Right renal pelvis (tissue), 4 donors: Measurements from ENCODE around the gene PARG. TPM values are rescaled to one million over a fixed set of nuclear protein-coding genes. Genes with fewer than 3 reads are reported as not detected.
A peak's percentile ranks its signal among the peaks of the same experiment; 100 is the strongest.
"Not testable (repeated sequence)": the region's sequence is repeated elsewhere in the genome, so short reads cannot be mapped to it uniquely, and the experiment has no call there.

Experiments used
- DNase-seq, 4 donors: peaks; one replicate each; pipeline ENCODE4 v3.0.0-alpha.2; 2013; ENCODE audit warnings: low read depth in 4 of 4, low spot score in 3 of 4, missing footprints in 1 of 4
- polyA plus RNA-seq, 4 donors: library from polyadenylated mRNA; unstranded; fragments of 120-200 nt; gene quantifications; one replicate each; pipeline ENCODE4 v1.2.1, GENCODE V29; 2013; ENCODE audit not compliant: insufficient read length in 4 of 4

The PARG gene
- 10 to 100 TPM; 34.7 to 37.7 (median 35.8) TPM for polyA plus RNA-seq

DNA sequence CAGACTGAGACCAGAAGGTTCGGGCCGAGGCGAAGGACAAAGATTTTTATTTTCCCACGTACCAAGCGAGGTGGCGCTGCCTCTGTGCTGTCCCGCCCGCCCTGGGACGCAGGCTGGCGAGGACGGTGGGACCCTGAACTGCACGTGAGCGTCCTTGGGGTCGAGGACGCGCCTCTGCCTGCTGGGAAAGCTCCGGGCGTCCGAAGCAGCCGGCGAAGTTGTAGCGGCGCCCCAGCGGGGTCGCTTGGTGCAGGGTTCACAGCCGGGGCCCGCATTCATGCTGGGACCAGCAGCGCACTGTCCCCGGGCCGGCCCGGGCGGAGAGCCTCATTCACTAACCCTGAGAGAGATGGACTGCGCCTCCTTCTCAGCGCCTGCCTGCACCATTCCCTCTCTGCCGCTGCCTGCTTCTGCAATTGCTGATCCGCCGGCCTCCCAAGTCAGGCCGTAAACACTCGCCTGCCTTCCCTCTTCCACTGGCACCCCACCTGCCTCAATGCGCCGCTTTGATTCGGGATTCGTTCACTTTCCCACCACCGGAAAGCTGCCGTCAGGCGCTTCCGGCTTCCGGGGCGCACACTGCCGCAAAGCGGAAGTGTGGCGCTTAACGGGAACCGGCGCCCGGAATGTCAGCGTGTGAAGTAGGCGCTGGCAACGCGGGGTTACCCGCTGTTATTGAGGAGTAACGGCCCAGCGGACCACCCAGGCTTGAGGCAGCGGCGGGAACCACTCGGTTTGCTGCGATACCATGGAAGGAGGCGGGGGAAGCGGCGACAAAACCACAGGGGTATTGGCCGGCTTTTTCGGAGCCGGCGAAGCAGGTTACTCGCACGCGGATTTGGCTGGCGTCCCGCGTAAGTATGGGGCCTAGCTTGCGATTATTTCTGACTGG, at the start of gene PARG, which contains the start of gene TIMM23B:
Gene PARG, minus strand, starts transcription at position 581 of the 892 bp plus-strand sequence. Its CDS starts 302 bp downstream, at position 279.
Gene TIMM23B, plus strand, starts transcription at position 607 of the 892 bp plus-strand sequence. Its CDS starts 142 bp downstream, at position 749.
- peak in 3 of 4 donors; percentile 44 to 74 (median 70) for DNase-seq

GRCh38 chr10:49988376-49988775, 46.5 kb upstream of the PARG start, which contains the start of gene AGAP6:
Gene AGAP6 (plus strand): TSS chr10:49988406. CDS start chr10:49988716, 310 bp downstream.
- DNase-seq, result not testable (repeated sequence)

- not testable (repeated sequence) for DNase-seq
Observed at GRCh38 chr10:49987207-49987606, 45.4 kb upstream of the PARG start.

DNA sequence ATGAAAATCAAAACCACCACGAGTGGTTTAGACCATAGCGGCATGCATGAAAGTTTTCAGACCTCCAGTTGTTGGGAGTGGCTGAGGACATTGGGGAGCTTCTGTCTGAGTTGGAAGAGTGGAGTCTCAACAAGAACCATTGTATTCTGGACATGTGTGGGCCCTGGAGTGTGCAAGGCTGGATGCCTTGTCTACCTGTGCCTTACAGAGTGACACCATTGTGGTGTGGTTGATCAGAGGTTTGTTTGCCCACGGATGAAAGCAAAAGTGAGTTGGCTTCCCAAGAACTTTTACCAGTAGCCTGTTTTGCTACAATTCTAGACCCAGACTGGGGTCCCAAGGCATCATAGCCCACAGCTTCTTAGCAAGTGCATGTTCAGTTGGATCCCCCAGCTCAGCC, 35.9 kb upstream of the PARG start:
- not testable (repeated sequence) for DNase-seq

GRCh38 chr10:49972094-49972493, 30.3 kb upstream of the PARG start:
- not testable (repeated sequence) for DNase-seq

GRCh38 chr10:49971466-49971865, 29.6 kb upstream of the PARG start:
- not testable (repeated sequence) for DNase-seq

- DNase-seq, result not testable (repeated sequence)
Observed at GRCh38 chr10:49970331-49970857, 28.6 kb upstream of the PARG start.

DNA sequence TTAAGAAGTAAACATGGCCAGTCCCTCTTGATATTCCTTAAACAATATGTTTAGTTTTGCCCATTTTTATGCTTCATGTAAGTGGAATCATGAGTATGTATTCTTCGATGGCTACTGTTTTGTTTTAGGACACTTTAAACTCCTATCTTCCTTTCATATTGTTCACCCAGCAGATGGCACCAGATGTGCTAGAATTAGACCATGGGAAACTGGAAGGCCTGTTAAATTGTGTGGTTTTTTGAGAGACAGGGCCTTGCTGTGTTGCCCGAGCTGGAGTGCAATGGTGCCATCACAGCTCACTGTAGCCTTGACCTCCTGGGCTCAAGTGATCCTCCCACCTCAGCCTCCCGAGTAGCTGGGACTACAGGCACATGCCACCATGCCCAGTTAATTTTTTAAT, 11.3 kb upstream of the PARG start:
- DNase-seq, result not testable (repeated sequence)

DNA sequence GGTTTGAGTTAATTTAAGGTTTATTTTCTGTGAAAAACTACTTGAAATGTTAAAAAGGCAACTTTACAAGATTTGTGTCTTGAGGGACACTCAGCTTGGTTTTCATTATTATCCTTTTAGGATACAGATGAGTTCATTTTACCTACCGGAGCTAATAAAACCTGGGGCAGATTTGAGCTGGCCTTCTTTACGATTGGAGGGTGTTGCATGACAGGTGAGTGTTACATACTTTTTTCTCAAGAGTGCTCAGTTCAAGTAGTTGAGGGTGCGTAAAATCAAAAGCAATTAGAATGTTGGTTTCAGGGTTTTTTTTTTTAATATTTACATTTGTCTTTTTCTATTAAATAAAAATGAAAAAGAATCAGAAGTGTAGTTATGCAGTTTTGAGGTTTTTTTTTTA, 10.2 kb upstream of the PARG start:
- not testable (repeated sequence) for DNase-seq

DNA sequence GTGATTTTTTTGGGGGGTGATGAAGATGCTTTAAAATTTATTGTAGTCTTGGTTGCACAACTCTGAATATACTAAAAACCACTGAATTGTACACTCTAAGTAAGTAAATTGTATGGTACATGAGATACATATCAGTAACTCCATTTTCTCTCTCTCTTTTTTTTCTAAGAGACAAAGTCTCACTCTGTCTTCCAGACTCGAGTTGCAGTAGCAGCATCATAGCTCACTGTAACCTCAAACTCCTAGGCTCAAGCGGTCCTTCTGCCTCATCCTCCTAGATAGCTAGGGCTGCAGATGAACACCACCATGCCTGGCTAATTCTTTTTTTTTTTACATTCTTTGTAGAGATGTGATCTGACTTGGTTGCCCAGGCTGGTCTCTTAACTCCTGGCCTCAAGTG, 6.9 kb upstream of the PARG start:
- not testable (repeated sequence) for DNase-seq

- DNase-seq, result not testable (repeated sequence)
Observed at GRCh38 chr10:49948142-49948541, 6.3 kb upstream of the PARG start.

DNA sequence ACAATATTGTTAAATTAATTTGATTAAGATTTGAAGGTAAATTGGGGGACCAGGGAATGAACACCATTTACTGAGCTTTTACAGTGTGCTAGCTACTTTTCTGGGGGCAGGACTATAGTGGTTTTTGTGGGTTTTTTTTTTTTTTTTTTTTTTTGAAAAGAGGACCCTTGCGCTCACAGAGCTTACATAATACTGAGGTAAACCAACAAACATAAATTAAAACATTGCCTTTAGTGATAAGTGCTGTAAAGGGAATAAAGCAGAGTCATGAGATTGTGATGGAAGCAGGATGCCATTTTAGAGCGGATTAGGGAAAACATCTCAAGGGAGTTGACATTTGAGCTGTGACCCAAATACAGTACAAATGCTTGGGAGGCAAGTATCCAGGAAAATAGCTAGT, 1.8 kb upstream of the PARG start:
- not testable (repeated sequence) for DNase-seq

GRCh38 chr10:49942339-49942705, 495 bp upstream of the PARG start:
- DNase-seq, result not testable (repeated sequence)

DNA sequence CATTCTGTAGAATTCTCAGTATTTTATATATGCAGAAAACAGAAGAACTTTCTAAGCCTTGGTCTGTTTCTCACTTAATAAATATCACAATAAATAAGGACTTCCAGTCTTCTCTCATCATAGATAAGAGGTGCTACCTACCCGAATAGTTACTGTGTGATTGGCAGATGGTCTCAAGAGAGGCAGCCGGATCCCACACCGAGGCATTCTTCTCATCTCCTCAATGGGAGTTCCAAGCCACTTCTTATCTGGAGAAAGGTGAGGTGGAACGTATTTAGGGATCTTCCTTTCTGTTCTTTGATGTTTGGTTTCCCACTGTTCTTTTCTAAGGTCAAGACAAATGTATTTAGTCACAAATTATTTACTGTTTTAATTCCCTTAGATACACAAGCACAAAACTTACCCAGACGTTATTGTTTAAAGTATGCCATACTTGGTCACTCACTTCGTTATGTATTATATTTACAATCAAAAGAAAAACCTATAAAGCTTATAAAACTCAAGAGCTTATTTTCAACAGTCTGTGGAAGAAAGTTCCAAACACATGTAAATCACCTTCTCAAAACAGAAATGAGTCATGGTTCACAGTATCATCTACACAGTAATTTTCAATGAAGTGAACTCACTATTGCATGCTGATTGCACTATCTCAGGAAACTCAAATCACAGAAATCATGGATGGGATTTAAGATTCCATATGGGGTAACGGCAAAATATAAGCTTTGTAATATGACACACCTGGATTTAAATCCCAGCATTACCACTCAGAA, 9.7 kb downstream of the PARG start:
- not testable (repeated sequence) for DNase-seq

DNA sequence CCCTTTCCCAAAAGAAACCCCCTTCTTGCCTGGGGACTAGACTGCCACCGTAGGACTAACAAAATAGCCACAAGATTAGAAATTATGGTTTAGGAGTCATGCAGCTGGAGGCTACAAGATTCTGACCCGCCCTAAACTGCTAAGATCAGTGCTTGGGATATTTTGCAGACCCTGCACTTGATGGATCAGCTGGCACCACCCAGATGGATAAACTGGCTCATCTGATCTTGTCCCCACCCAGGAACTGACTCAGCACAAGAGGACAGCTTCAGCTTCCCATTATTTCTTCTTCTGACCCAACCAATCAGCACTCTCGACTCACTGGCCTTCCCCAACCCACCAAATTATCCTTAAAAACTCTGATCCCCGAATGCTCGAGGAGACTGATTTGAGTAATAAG, 10.6 kb downstream of the PARG start:
- not testable (repeated sequence) for DNase-seq

DNA sequence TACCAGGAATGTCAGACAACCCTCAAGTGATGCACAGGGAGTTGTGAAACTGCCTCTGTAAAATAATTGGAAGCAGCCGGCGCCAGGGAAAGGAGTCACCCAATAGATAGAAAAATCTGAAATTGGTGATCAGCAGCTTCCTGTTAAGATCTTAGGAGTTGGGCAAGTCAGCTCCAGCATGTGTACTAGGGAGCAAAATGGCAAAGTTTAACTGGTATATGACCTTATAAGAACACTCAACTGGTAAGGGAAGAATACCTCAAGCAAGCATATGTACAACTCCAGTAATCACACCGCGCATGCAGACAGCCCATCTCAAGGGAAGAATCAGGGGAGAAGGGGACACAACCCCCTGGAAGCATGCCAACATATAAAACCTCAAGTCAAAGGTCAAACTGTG, 18.3 kb downstream of the PARG start:
- DNase-seq, result not testable (repeated sequence)

DNA sequence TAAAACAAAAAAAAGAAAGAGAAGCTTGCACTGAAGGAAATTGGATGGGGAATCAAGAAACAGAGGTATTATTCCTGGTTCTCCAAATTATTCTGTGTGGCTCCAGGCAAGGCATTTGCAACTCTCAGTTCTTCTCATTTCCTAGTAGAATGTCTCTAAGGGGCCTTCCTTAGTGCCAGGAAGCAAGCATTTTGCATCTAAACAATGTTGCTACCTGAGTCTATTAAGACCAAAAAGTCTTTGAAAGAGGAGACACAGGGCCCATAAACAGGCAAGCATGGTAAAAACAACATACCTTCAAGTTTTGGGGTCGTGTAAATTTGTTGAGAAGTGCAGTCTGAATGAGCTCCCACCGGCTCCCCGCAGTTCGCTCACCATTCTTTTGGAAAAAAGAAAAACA, 19.8 kb downstream of the PARG start:
- not testable (repeated sequence) for DNase-seq

DNA sequence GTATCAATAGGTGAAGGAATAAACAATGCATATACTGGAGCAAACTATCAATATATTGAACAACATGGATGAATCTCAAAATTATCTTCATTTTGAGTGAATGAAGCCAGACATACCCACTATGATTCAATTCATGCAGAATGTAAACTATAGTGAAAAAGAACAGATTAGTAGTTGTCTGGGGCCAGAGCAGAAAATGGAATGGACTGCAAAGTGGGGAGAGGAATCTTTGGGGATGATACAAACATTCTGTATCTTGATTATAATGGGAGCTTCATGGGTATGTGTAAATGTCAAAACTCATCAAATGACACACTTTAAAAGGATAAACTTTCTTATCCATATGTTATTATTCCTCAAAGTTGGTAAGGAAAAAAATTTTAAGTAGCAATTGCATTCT, 23.9 kb downstream of the PARG start:
- DNase-seq, result not testable (repeated sequence)

- not testable (repeated sequence) for DNase-seq
Observed at GRCh38 chr10:49916451-49916850, 25.4 kb downstream of the PARG start.

DNA sequence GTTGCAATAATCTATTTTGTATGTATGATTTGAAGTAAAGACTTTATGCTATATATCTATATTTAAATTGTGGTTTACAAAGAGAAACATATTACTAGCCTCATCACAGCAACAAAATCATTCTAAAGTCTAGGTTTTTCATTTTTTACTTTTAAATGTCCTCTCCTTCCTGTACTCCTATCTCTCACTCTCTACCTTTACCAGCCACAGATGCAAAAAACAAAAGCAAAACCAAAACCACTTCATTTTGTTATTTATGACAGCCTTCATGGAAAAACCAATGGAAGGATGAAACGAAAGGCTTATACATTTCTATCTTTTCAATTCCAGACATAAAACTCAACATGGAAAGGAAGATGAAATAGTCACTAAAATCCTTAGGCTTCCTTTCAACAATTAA, 31.5 kb downstream of the PARG start:
- DNase-seq, result not testable (repeated sequence)
